NOMO-1 treated with dmso at 0.1 percent for 144 hours (cell line): ENCODE results near the gene DNMT3A.

Source experiments
- DNase-seq: peaks from one replicate; lab custom pipeline; 2025; ENCODE audit not compliant: unreplicated experiment; lab: John Stamatoyannopoulos, UW

DNMT3A gene

GRCh38 chr2:25328152-25329085 is 13.3 kb downstream of the DNMT3A start:
- DNase-seq = no peak

- no peak for DNase-seq
These were observed 15.3 kb downstream of the DNMT3A start for GRCh38 chr2:25326326-25327013.

GRCh38 chr2:25324905-25325592 is 16.7 kb downstream of the DNMT3A start:
- DNase-seq = no peak

GRCh38 chr2:25324251-25324650 is 17.5 kb downstream of the DNMT3A start:
- DNase-seq = no peak

GRCh38 chr2:25323610-25324189 is 18.0 kb downstream of the DNMT3A start:
- no peak for DNase-seq

GRCh38 chr2:25323042-25323514 is 18.6 kb downstream of the DNMT3A start:
- DNase-seq = no peak

- DNase-seq = no peak
These were observed 19.4 kb downstream of the DNMT3A start for GRCh38 chr2:25322312-25322711.

GRCh38 chr2:25320077-25320476 is 21.6 kb downstream of the DNMT3A start:
- DNase-seq = no peak

- DNase-seq = peak; percentile 82
These were observed 25.6 kb downstream of the DNMT3A start for GRCh38 chr2:25316101-25316500.

GRCh38 chr2:25315316-25315680 is 26.4 kb downstream of the DNMT3A start:
- DNase-seq = no peak

GRCh38 chr2:25314514-25315315 is 27.0 kb downstream of the DNMT3A start:
- no peak for DNase-seq

- no peak for DNase-seq
These were observed 27.8 kb downstream of the DNMT3A start for GRCh38 chr2:25313711-25314513.

GRCh38 chr2:25312958-25313710 is 28.6 kb downstream of the DNMT3A start:
- no peak for DNase-seq

GRCh38 chr2:25311865-25312575 is 29.7 kb downstream of the DNMT3A start:
- DNase-seq = no peak

GRCh38 chr2:25310965-25311864 is 30.5 kb downstream of the DNMT3A start:
- no peak for DNase-seq

- DNase-seq = no peak
These were observed 31.1 kb downstream of the DNMT3A start for GRCh38 chr2:25310709-25310964.

GRCh38 chr2:25309402-25309801 is 32.3 kb downstream of the DNMT3A start:
- DNase-seq = peak; percentile 23
